ENCODE data around the gene TNFAIP8L2.
"Not testable (repeated sequence)": the region's sequence is repeated elsewhere in the genome, so short reads cannot be mapped to it uniquely, and the experiment has no call there.

TNFAIP8L2 gene

GRCh38 chr1:151189637-151190445 is 33.4 kb downstream of the TNFAIP8L2 start, which contains the start of gene VPS72:
TSS of gene VPS72 (minus strand) at chr1:151190197. CDS start at chr1:151190121, 76 bp downstream.
- peak; percentile 92 for DNase-seq (ENCODE audit: low spot score)

- DNase-seq (ENCODE audit: low spot score), result no peak
These were observed 35.6 kb downstream of the TNFAIP8L2 start for GRCh38 chr1:151192047-151192446.

- DNase-seq (ENCODE audit: low spot score), result no peak
These were observed 36.9 kb downstream of the TNFAIP8L2 start for GRCh38 chr1:151193304-151193703.

- DNase-seq (ENCODE audit: low spot score), result no peak
These were observed 37.4 kb downstream of the TNFAIP8L2 start for GRCh38 chr1:151193856-151194255.

GRCh38 chr1:151194894-151195594 is 38.6 kb downstream of the TNFAIP8L2 start:
- peak; percentile 91 for DNase-seq (ENCODE audit: low spot score)

GRCh38 chr1:151196292-151196800 is 39.9 kb downstream of the TNFAIP8L2 start:
- DNase-seq (ENCODE audit: low spot score), result peak; percentile 76

GRCh38 chr1:151197863-151198253 is 41.4 kb downstream of the TNFAIP8L2 start:
- DNase-seq (ENCODE audit: low spot score), result no peak

GRCh38 chr1:151198254-151199127 is 42.0 kb downstream of the TNFAIP8L2 start, which contains the start of gene PIP5K1A:
TSS of gene PIP5K1A (plus strand) at chr1:151198552. CDS start at chr1:151198997, 445 bp downstream.
- peak; percentile 98 for DNase-seq (ENCODE audit: low spot score)

GRCh38 chr1:151199873-151200581 is 43.6 kb downstream of the TNFAIP8L2 start:
- peak; percentile 77 for DNase-seq (ENCODE audit: low spot score)

GRCh38 chr1:151205381-151205965 is 49.0 kb downstream of the TNFAIP8L2 start:
- DNase-seq (ENCODE audit: low spot score), result not testable (repeated sequence)
